SH-SY5Y (cell line): ENCODE data around the gene ZFPM1.

Experiments
- GATA2 ChIP-seq: IDR thresholded peaks from 2 replicates; pipeline ENCODE4 v1.6.1; 2011; ENCODE audit warnings: mild to moderate bottlenecking, low read depth, low read length
- GATA3 ChIP-seq: IDR thresholded peaks from 2 replicates; pipeline ENCODE4 v1.6.1; 2011; ENCODE audit warnings: low read depth, mild to moderate bottlenecking, low read length, moderate library complexity

ZFPM1 gene

GRCh38 chr16:88536510-88536909 is 83.4 kb downstream of the ZFPM1 start:
- TF ChIP-seq GATA2 (no peak), GATA3 (no peak)

DNA sequence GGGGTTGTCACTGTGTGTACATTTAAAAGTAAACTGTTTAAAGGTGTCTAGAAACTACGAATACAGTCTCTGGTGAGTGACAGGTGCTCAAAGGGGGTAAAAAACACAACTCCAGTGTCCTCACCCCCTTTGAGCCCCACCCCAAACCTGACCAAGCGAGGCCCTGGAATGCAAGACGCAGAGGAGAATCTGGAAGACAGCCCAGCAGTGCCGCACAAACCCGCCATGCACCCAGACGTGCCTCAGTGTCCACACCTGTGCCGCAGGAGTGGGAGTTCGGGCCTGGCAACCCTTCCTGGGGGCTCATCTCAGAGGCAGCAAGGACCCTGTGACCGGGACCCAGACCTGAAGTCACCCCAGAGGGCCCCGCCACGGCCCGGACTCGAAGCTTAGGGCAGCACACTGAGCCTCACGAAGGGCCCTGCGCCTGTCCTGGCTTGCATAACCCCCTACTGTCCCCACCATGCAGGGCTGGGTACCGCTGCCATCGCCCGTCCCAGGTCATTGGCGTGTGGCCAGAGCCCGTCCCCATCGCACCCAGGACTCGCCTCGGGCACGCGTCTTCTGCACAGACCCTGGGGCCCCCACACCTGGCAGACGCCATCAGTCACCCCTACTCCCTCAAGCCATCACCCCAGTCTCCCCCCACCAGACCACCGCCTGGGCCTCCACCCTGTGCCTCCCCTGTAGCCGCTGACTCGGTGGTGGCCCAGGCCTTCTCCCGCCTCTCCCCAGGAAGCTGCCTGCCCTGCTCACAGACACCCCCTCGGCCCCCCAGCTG is 84.1 kb downstream of the ZFPM1 start:
- TF ChIP-seq GATA3 (no peak), GATA2 (no peak)

DNA sequence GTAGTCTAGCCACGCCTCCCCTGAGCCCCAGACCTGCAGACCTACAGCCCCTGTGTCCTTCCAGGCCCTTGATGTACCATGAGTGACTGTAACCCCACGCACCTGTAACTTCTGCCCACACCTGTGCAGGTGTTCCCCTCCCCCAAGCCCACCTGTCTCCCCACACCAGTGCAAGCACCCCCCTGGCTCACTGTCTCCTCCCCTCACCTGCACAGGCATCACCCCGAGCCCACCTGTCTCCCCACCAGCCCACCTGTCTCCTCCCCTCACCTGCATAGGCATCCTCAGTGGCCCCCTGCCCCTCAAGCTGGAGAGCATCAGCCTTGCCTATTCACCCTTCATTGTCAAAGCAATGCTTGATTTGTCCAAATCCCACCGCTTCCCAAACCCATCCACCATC is 84.8 kb downstream of the ZFPM1 start:
- no peak for TF ChIP-seq GATA3
- no peak for TF ChIP-seq GATA2

DNA sequence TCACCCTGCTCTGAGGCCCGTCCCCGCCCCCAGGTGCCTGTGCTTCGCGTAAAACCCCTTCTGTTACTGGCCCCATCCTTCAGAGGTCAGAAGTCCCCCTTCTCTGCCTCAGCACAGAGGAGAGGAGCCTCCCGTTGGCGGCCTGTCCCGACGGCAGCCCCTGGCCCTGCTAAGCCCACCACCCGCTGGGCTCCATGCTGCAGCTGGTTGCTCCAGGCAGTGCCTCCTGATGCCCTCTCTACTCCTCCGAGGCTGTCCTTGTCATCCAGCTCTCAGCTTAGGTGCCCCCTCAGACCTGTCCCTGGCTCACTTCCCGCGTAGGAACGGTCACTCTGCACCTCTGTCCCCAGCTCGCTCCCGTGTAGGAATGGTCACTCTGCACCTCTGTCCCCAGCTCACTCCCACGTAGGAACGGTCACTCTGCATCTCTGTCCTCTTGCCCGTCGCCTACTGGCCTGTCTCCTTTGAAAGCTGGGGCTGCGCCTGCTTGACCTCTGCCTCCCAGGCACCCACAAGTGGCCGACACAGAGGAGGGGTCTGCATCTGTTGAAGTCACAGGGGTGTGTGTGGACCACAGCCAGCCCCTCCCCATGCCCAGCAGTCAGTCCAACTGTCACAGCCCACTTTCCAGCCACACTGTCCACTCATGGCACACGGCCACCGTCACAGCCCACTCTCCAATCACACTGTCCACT is 85.4 kb downstream of the ZFPM1 start:
- TF ChIP-seq GATA3, result no peak
- TF ChIP-seq GATA2, result no peak

GRCh38 chr16:88539261-88539651 is 86.2 kb downstream of the ZFPM1 start:
- no peak for TF ChIP-seq GATA2
- TF ChIP-seq GATA3, result no peak

DNA sequence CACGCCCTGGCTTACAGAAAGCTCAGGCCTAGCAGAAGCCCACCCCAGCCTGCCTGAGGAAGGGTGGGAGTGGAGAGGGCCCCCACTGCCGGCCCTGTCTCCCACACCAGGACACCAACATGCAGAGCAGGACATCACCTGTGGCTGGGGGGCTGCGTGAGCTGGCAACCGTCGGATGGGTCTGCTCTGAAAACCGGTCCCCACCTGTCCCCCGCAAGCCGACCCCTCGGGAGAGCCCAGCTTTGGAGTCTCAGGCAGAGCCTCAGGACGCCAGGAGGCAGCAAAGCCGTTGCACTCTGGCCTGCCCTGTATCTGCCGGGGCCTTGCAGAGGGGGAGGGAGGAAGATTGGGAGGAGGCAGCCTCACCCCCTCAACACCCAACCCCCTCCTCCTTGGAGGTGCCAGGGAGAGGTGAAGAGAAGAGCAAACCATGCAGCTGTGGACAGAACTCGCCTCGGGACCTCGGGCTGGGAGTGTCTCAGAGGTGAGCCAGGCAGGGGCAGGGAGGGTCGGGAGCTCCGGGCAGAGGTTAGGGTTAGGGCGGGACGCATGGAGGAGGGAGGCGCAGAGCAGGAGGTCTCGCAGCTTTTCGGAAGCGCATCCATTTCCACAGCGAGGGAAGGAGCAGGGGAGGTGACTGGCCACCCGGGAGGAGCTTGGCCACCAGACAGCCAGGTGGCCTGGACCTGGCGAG is 86.7 kb downstream of the ZFPM1 start:
- TF ChIP-seq GATA2, result no peak
- no peak for TF ChIP-seq GATA3

DNA sequence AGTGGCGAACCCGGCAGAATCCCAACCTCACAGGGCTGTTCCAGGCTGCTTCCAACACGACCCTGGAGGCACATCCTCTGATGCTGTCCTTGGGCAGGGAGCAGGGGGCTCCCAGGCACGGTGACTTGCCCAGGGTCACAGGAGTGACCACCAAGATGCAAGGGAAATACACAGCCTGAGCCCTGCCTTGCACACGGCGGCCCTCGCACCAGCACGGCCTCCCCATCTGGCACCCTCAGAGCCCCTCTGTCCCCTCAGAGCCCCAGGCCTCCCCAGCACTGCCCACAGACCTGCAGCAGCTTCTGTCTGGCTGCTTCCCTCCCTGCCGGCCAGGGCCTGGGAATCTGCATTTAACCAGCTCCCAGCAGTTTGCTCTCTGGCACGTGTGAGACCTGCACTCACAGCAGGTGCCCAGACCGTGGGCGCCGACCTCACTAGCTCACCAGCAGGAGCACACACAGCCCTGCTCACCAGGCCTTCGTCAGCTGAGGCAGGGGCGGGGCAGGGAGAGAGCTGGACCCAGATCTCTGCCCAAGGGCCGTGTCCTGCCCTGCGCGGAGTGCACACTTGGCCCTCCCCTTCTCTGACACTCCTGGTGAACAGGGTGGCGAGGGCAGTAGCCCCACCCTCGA is 87.4 kb downstream of the ZFPM1 start:
- TF ChIP-seq GATA2, result no peak

- TF ChIP-seq GATA3, result no peak
- no peak for TF ChIP-seq GATA2
Measured at GRCh38 chr16:88541831-88542616, 88.9 kb downstream of the ZFPM1 start.

GRCh38 chr16:88543230-88543813 is 90.2 kb downstream of the ZFPM1 start:
- TF ChIP-seq GATA2 (no peak), GATA3 (no peak)

- TF ChIP-seq GATA2, result no peak
- no peak for TF ChIP-seq GATA3
Measured at GRCh38 chr16:88545781-88546180, 92.7 kb downstream of the ZFPM1 start.

- TF ChIP-seq GATA2, result no peak
- no peak for TF ChIP-seq GATA3
Measured at GRCh38 chr16:88548131-88548874, 95.2 kb downstream of the ZFPM1 start.

- TF ChIP-seq GATA3, result no peak
- TF ChIP-seq GATA2, result no peak
Measured at GRCh38 chr16:88548985-88549384, 95.9 kb downstream of the ZFPM1 start.

GRCh38 chr16:88549671-88550245 is 96.7 kb downstream of the ZFPM1 start:
- TF ChIP-seq GATA2 (no peak), GATA3 (no peak)
